Activated T-cell treated with anti-CD3 and anti-CD28 coated beads, Interleukin-2, amount 50 U/mL, for 72 hours (primary cell): Measurements from ENCODE around the gene HTR7. TPM values are rescaled to one million over a fixed set of nuclear protein-coding genes. Genes with fewer than 3 reads are reported as not detected.

Source experiments
- total RNA-seq, 2 donors: library from RNA; stranded (reverse); gene quantifications; one replicate each; pipeline ENCODE4 v1.2.3, GENCODE V29; 2022

Gene HTR7
- total RNA-seq, 2 donors from 2014 or later, result 0.09 to 0.10 TPM

Other genes with a start within 250 kb of the HTR7 start
- 100 to 1,000 TPM in 1 of 2 donors, 10 to 100 TPM in 1; 98.0 to 137 TPM for gene RPP30, start 13.9 kb upstream of the HTR7 start, total RNA-seq
- not detected for gene ANKRD1, start 63.0 kb upstream of the HTR7 start, total RNA-seq